GM19099 (cell line): ENCODE measurements around the gene GFI1B.

Experiments
- POLR2A ChIP-seq: IDR thresholded peaks from 3 replicates; pipeline ENCODE4 v1.6.1; 2011; ENCODE audit warnings: low read depth; ENCODE audit not compliant: insufficient read length; ENCODE audit errors: extremely low read depth

Gene GFI1B

GRCh38 chr9:132984202-132985070 is 5.9 kb downstream of the GFI1B start:
- no peak for TF ChIP-seq POLR2A

- TF ChIP-seq POLR2A = no peak
Measured at GRCh38 chr9:132985071-132985350, 6.5 kb downstream of the GFI1B start.

GRCh38 chr9:132985489-132985888 is 7.0 kb downstream of the GFI1B start:
- TF ChIP-seq POLR2A = no peak

GRCh38 chr9:132986114-132986513 is 7.6 kb downstream of the GFI1B start:
- no peak for TF ChIP-seq POLR2A

GRCh38 chr9:132986640-132987620 is 8.4 kb downstream of the GFI1B start:
- TF ChIP-seq POLR2A = no peak

- TF ChIP-seq POLR2A = no peak
Measured at GRCh38 chr9:132988244-132989013, 9.9 kb downstream of the GFI1B start.

GRCh38 chr9:132989014-132989310 is 10.5 kb downstream of the GFI1B start:
- TF ChIP-seq POLR2A = no peak

GRCh38 chr9:132989414-132989996 is 11.0 kb downstream of the GFI1B start:
- no peak for TF ChIP-seq POLR2A

- no peak for TF ChIP-seq POLR2A
Measured at GRCh38 chr9:132990781-132991180, 12.3 kb downstream of the GFI1B start.

GRCh38 chr9:132991351-132992300 is 13.1 kb downstream of the GFI1B start:
- TF ChIP-seq POLR2A = no peak

GRCh38 chr9:132993511-132993939 is 15.0 kb downstream of the GFI1B start:
- no peak for TF ChIP-seq POLR2A

GRCh38 chr9:132994410-132995120 is 16.1 kb downstream of the GFI1B start:
- TF ChIP-seq POLR2A = no peak

- no peak for TF ChIP-seq POLR2A
Measured at GRCh38 chr9:132995121-132995420, 16.6 kb downstream of the GFI1B start.
